K562 (cell line): ENCODE results near the gene OSBPL3. TPM values are rescaled to one million over a fixed set of nuclear protein-coding genes. Genes with fewer than 3 reads are reported as not detected.
A peak's percentile ranks its signal among the peaks of the same experiment; 100 is the strongest.

ENCODE experiments used
- CCNT2 ChIP-seq: IDR thresholded peaks from 2 replicates; pipeline ENCODE4 v1.6.1; 2011; ENCODE audit warnings: borderline replicate concordance, low read depth, mild to moderate bottlenecking, moderate library complexity, mixed read lengths, low read length; ENCODE audit not compliant: insufficient read length; ENCODE audit errors: extremely low read depth
- DACH1 ChIP-seq: fragments of 450-650 bp; IDR thresholded peaks from 2 replicates; pipeline ENCODE4 v1.6.1; 2018; ENCODE audit not compliant: partially characterized antibody
- EHMT2 ChIP-seq: fragments of 450-650 bp; IDR thresholded peaks from 2 replicates; pipeline ENCODE4 v1.6.1; 2018; ENCODE audit warnings: antibody characterized with exemption
- FUS ChIP-seq: fragments of 200-400 bp; formaldehyde crosslinking; optimal IDR thresholded peaks from 2 replicates; pipeline ENCODE3; 2017; ENCODE audit warnings: low read depth, low read length
- SNRNP70 ChIP-seq: fragments of 200-400 bp; formaldehyde crosslinking; optimal IDR thresholded peaks from 2 replicates; pipeline ENCODE3; 2017; ENCODE audit warnings: low read depth, low read length
- TAF15 ChIP-seq: fragments of 200-400 bp; formaldehyde crosslinking; IDR thresholded peaks from 2 replicates; pipeline ENCODE4 v1.6.1; 2017; ENCODE audit warnings: mild to moderate bottlenecking, low read depth, low read length, moderate library complexity
- ZNF518B ChIP-seq: fragments of 250-450 bp; sonication (Bioruptor Pico); IDR thresholded peaks from 2 replicates; pipeline ENCODE4 v1.5.0; 2021; ENCODE audit warnings: mild to moderate bottlenecking, moderate library complexity
- polyA plus RNA-seq, 8 experiments: library from polyadenylated mRNA; depleted of rRNA in 4 of 8; stranded (reverse) in 5 of 8; unstranded in 3 of 8; fragments of >200 nt; fragmentation: Nextera tagmentation in 2 of 8; fragmentation: Illumina TruSeq in 1 of 8; extraction: Ambion mirVana in 2 of 8; extraction: Trizol in 1 of 8; gene quantifications; 2 replicates each; pipeline versions ENCODE4 v1.2.1 to v1.2.3, GENCODE V29; 2011 to 2014; ENCODE audit warnings: inconsistent platforms in 1 of 8, missing spikeins in 1 of 8
- total RNA-seq, 7 experiments: library from RNA; depleted of rRNA in 6 of 7; stranded (reverse); fragments of >200 nt in 6 of 7; fragmentation: Illumina TruSeq in 2 of 7; extraction: Trizol in 2 of 7; gene quantifications; 2 replicates each; pipeline versions ENCODE4 v1.2.1 to v1.2.3, GENCODE V29; 2011 to 2021; ENCODE audit warnings: low replicate concordance in 1 of 7
- TF ChIP-seq, protein P1 (sequence below): fragments of 450-650 bp; IDR thresholded peaks from 2 replicates; pipeline ENCODE4 v1.6.1; 2016; ENCODE audit warnings: mild to moderate bottlenecking, moderate library complexity

OSBPL3 gene
- total and polyA plus RNA-seq, 9 of the 15 experiments (the other 6 are each of a cell fraction or from before 2014, with no cell fraction given): 4.8 to 37.2 (median 26.5) TPM

- TF ChIP-seq, protein P1, sequence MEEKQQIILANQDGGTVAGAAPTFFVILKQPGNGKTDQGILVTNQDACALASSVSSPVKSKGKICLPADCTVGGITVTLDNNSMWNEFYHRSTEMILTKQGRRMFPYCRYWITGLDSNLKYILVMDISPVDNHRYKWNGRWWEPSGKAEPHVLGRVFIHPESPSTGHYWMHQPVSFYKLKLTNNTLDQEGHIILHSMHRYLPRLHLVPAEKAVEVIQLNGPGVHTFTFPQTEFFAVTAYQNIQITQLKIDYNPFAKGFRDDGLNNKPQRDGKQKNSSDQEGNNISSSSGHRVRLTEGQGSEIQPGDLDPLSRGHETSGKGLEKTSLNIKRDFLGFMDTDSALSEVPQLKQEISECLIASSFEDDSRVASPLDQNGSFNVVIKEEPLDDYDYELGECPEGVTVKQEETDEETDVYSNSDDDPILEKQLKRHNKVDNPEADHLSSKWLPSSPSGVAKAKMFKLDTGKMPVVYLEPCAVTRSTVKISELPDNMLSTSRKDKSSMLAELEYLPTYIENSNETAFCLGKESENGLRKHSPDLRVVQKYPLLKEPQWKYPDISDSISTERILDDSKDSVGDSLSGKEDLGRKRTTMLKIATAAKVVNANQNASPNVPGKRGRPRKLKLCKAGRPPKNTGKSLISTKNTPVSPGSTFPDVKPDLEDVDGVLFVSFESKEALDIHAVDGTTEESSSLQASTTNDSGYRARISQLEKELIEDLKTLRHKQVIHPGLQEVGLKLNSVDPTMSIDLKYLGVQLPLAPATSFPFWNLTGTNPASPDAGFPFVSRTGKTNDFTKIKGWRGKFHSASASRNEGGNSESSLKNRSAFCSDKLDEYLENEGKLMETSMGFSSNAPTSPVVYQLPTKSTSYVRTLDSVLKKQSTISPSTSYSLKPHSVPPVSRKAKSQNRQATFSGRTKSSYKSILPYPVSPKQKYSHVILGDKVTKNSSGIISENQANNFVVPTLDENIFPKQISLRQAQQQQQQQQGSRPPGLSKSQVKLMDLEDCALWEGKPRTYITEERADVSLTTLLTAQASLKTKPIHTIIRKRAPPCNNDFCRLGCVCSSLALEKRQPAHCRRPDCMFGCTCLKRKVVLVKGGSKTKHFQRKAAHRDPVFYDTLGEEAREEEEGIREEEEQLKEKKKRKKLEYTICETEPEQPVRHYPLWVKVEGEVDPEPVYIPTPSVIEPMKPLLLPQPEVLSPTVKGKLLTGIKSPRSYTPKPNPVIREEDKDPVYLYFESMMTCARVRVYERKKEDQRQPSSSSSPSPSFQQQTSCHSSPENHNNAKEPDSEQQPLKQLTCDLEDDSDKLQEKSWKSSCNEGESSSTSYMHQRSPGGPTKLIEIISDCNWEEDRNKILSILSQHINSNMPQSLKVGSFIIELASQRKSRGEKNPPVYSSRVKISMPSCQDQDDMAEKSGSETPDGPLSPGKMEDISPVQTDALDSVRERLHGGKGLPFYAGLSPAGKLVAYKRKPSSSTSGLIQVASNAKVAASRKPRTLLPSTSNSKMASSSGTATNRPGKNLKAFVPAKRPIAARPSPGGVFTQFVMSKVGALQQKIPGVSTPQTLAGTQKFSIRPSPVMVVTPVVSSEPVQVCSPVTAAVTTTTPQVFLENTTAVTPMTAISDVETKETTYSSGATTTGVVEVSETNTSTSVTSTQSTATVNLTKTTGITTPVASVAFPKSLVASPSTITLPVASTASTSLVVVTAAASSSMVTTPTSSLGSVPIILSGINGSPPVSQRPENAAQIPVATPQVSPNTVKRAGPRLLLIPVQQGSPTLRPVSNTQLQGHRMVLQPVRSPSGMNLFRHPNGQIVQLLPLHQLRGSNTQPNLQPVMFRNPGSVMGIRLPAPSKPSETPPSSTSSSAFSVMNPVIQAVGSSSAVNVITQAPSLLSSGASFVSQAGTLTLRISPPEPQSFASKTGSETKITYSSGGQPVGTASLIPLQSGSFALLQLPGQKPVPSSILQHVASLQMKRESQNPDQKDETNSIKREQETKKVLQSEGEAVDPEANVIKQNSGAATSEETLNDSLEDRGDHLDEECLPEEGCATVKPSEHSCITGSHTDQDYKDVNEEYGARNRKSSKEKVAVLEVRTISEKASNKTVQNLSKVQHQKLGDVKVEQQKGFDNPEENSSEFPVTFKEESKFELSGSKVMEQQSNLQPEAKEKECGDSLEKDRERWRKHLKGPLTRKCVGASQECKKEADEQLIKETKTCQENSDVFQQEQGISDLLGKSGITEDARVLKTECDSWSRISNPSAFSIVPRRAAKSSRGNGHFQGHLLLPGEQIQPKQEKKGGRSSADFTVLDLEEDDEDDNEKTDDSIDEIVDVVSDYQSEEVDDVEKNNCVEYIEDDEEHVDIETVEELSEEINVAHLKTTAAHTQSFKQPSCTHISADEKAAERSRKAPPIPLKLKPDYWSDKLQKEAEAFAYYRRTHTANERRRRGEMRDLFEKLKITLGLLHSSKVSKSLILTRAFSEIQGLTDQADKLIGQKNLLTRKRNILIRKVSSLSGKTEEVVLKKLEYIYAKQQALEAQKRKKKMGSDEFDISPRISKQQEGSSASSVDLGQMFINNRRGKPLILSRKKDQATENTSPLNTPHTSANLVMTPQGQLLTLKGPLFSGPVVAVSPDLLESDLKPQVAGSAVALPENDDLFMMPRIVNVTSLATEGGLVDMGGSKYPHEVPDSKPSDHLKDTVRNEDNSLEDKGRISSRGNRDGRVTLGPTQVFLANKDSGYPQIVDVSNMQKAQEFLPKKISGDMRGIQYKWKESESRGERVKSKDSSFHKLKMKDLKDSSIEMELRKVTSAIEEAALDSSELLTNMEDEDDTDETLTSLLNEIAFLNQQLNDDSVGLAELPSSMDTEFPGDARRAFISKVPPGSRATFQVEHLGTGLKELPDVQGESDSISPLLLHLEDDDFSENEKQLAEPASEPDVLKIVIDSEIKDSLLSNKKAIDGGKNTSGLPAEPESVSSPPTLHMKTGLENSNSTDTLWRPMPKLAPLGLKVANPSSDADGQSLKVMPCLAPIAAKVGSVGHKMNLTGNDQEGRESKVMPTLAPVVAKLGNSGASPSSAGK: no peak
- TF ChIP-seq EHMT2 (peak; percentile 81), CCNT2 (no peak), SNRNP70 (no peak), DACH1 (no peak), TAF15 (no peak), FUS (no peak), ZNF518B (no peak)
Measured at GRCh38 chr7:24913801-24914464, 66.0 kb downstream of the OSBPL3 start (continued).
